Measurements from ENCODE around the gene COG5. TPM values are rescaled to one million over a fixed set of nuclear protein-coding genes. Genes with fewer than 3 reads are reported as not detected.

Gene COG5
- total and polyA plus RNA-seq, 9 of the 15 experiments (the other 6 are each of a cell fraction or from before 2014, with no cell fraction given) = 15.3 to 75.1 (median 56.4) TPM

GRCh38 chr7:107319724-107320228, 243.9 kb downstream of the COG5 start (continued):
- TF ChIP-seq CHAMP1 (IDR thresholded peaks at IDR 0.05) (peak; percentile 87; the same call in 1 of the 2 replicates), ATF4 (CRISPR knock-in tag; IDR thresholded peaks at IDR 0.05) (no peak), KLF13 (tag; IDR thresholded peaks at IDR 0.05; ENCODE audit: borderline replicate concordance, low read depth) (no peak), NRF1 (conservative IDR thresholded peaks at IDR 0.05 in 1 of 2, IDR thresholded peaks at IDR 0.05 in 1 of 2) (no peak), NBN (IDR thresholded peaks at IDR 0.05; ENCODE audit: low read depth) (peak; percentile 81), ZNF584 (CRISPR knock-in tag; IDR thresholded peaks at IDR 0.05; ENCODE audit: low read depth) (no peak), ZNF431 (CRISPR knock-in tag; IDR thresholded peaks at IDR 0.05) (no peak), DEAF1 (CRISPR knock-in tag; IDR thresholded peaks at IDR 0.05) (no peak), CBFA2T2 (conservative IDR thresholded peaks at IDR 0.05) (peak; percentile 68), PRMT5 (CRISPR knock-in tag; IDR thresholded peaks at IDR 0.05) (no peak), ZNF217 (CRISPR knock-in tag; IDR thresholded peaks at IDR 0.05) (no peak), SREBF2 (CRISPR knock-in tag; IDR thresholded peaks at IDR 0.05) (no peak), EP300 (IDR thresholded peaks at IDR 0.05; ENCODE audit: low read length) (peak; percentile 79), NCOR1 (IDR thresholded peaks at IDR 0.05) (peak; percentile 84), LCOR (CRISPR knock-in tag; IDR thresholded peaks at IDR 0.05) (0 out of 2 replicates have a peak, but pooled peaks have one; percentile 10), RBM17 (IDR thresholded peaks at IDR 0.05; ENCODE audit: borderline replicate concordance, low read depth, low read length) (no peak), NFIC (IDR thresholded peaks at IDR 0.05) (peak; percentile 87), GATAD2B (IDR thresholded peaks at IDR 0.05; ENCODE audit: borderline replicate concordance) (peak; percentile 36), MCM5 (IDR thresholded peaks at IDR 0.05; ENCODE audit: low read depth) (no peak), ZNF324 (CRISPR knock-in tag; IDR thresholded peaks at IDR 0.05) (no peak), CBX5 (IDR thresholded peaks at IDR 0.05; ENCODE audit: borderline replicate concordance, low read depth) (no peak), CHD4 (IDR thresholded peaks at IDR 0.05; ENCODE audit: insufficient read depth, insufficient replicate concordance, low read depth, low read length, poor library complexity, severe bottlenecking) (no peak), FOXP4 (CRISPR knock-in tag; IDR thresholded peaks at IDR 0.05; ENCODE audit: borderline replicate concordance) (no peak)
